ENCODE measurements around the gene TDP2. TPM values are rescaled to one million over a fixed set of nuclear protein-coding genes. Genes with fewer than 3 reads are reported as not detected.
A peak's percentile ranks its signal among the peaks of the same experiment; 100 is the strongest.
"Not testable (repeated sequence)": the region's sequence is repeated elsewhere in the genome, so short reads cannot be mapped to it uniquely, and the experiment has no call there.

TDP2 gene
- total RNA-seq, 1 experiment from 2014 or later: 71.7 TPM

DNA sequence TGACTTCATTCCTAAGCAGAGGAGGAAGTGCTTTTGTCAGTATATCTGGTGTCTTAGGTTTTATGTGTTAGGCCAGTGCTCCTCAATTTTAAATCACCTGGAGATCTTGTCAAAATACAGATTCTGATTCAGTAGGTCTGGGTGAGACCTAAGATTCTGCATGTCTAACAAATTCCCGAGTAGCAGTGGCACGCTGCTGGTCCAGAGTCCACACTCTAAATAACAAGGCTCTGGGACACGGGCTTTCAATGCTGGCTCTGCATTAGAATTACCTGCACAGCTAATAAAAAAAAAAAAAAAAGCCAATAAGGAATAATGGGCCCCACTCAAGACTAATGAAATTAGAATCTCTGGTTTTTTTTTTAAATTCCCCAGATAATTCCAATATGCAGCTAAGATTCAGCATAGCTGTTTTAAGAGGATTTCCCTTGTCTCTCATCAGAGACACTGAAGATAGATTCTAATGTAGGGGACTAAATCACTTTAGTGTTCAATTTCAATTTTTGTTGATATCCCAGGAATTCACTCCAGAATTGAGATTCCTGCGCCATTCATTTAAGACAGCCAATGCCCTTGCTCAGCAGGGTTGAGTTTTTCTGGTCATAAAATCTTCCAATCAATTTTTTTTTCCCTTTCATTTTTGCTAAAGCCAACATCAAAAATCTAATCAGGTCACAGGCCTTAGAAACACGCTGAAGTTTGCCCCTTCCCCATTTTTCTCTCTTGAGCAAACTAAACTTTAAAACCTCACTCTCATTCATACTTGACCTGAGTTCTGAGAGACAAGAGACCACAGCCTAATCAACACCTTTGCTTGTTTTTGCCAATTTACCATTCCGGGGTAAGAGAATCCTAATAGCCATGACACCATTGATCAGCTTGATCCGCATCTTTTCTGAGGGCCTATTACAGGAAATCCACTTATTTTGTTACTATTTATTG, 2.4 kb downstream of the TDP2 start:
- intact Hi-C loops (cut with micrococcal nuclease; ENCODE audit: unreplicated experiment): no loop called here
- CTCF ChIA-PET: interaction anchor here (0.7 kb wide), 1 partner anchor 120 kb away, joined by 3 read pairs; no protein-coding TSS in a partner anchor

DNA sequence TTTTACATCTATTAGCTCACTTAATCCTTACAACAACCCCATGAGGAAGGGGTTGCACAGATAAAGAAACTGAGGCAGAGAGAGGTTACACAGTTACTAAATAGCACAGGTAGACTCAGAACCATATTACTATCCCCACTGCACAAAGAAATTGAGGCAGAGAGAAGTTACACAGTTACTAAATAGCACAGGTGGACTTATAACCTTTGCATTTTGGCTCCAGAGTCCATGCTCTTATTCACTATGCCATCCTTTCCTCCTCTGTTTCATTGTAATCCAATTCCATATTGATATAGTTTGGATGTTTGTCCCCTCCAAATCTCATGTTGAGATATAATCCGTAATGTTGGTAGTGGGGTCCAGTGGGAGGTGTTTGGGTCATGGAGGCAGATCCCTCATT, 3.5 kb downstream of the TDP2 start:
- intact Hi-C loops (cut with micrococcal nuclease; ENCODE audit: unreplicated experiment): no loop called here
- no TSS peak for BruUV-seq (replicated peaks)
- Mint-ChIP-seq H3K36me3 (ENCODE audit: insufficient read depth, unreplicated experiment) (peaks cover 49% of the 10 kb centered on the region), H3K27me3 (ENCODE audit: unreplicated experiment) (no peaks in the 10 kb centered on the region), H3K9me3 (ENCODE audit: low read depth, unreplicated experiment) (no peaks in the 10 kb centered on the region), H3K4me1 (ENCODE audit: low read depth, unreplicated experiment) (peaks cover 63% of the 10 kb centered on the region), H3K27ac (ENCODE audit: unreplicated experiment) (no peak overlapping the region), H3K4me3 (ENCODE audit: low read depth, unreplicated experiment) (no peak overlapping the region)
- CTCF ChIA-PET: no interaction called here
- DNase-seq: no peak
- TF ChIP-seq, protein P1, sequence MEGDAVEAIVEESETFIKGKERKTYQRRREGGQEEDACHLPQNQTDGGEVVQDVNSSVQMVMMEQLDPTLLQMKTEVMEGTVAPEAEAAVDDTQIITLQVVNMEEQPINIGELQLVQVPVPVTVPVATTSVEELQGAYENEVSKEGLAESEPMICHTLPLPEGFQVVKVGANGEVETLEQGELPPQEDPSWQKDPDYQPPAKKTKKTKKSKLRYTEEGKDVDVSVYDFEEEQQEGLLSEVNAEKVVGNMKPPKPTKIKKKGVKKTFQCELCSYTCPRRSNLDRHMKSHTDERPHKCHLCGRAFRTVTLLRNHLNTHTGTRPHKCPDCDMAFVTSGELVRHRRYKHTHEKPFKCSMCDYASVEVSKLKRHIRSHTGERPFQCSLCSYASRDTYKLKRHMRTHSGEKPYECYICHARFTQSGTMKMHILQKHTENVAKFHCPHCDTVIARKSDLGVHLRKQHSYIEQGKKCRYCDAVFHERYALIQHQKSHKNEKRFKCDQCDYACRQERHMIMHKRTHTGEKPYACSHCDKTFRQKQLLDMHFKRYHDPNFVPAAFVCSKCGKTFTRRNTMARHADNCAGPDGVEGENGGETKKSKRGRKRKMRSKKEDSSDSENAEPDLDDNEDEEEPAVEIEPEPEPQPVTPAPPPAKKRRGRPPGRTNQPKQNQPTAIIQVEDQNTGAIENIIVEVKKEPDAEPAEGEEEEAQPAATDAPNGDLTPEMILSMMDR (IDR thresholded peaks at IDR 0.05; ENCODE audit: unreplicated experiment): no peak

More for the DNA sequence above, 2.4 kb downstream of the TDP2 start:
- Mint-ChIP-seq H3K27me3 (ENCODE audit: unreplicated experiment) (no peaks in the 10 kb centered on the region), H3K4me1 (ENCODE audit: low read depth, unreplicated experiment) (peaks cover 55% of the 10 kb centered on the region), H3K36me3 (ENCODE audit: insufficient read depth, unreplicated experiment) (peaks cover 43% of the 10 kb centered on the region), H3K27ac (ENCODE audit: unreplicated experiment) (peak overlapping the region; percentile 90), H3K4me3 (ENCODE audit: low read depth, unreplicated experiment) (peak overlapping the region; percentile 87), H3K9me3 (ENCODE audit: low read depth, unreplicated experiment) (no peaks in the 10 kb centered on the region)
- TF ChIP-seq, protein P1 (IDR thresholded peaks at IDR 0.05; ENCODE audit: unreplicated experiment): no peak
- no peak for DNase-seq
- BruUV-seq (replicated peaks): no TSS peak

DNA sequence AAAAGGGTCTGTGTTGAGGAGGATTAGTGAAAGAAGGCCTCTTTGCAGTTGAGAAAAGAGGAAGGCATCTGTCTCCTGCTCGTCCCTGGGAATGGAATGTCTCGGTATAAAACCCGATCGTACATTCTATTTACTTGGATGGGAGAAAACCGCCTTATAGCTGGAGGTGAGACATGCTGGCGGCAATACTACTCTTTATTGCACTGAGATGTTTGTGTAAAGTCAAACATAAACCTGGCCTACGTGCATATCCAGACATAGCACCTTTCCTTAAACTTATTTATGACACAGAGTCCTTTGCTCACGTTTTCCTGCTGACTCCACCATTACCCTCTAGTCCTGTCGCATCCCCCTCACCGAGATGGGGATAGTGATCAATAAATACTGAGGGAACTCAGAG, 4.5 kb downstream of the TDP2 start:
- no peak for DNase-seq
- peaks cover 45% of the 10 kb centered on the region for H3K36me3 Mint-ChIP-seq (ENCODE audit: insufficient read depth, unreplicated experiment)
- peaks cover 63% of the 10 kb centered on the region for H3K4me1 Mint-ChIP-seq (ENCODE audit: low read depth, unreplicated experiment)
- no peaks in the 10 kb centered on the region for H3K27me3 Mint-ChIP-seq (ENCODE audit: unreplicated experiment)
- no peak overlapping the region for H3K4me3 Mint-ChIP-seq (ENCODE audit: low read depth, unreplicated experiment)
- intact Hi-C loops (cut with micrococcal nuclease; ENCODE audit: unreplicated experiment): no loop called here
- BruUV-seq (replicated peaks): no TSS peak
- H3K27ac Mint-ChIP-seq (ENCODE audit: unreplicated experiment): no peak overlapping the region
- TF ChIP-seq, protein P1 (IDR thresholded peaks at IDR 0.05; ENCODE audit: unreplicated experiment): no peak
- CTCF ChIA-PET: no interaction called here
- no peaks in the 10 kb centered on the region for H3K9me3 Mint-ChIP-seq (ENCODE audit: low read depth, unreplicated experiment)

DNA sequence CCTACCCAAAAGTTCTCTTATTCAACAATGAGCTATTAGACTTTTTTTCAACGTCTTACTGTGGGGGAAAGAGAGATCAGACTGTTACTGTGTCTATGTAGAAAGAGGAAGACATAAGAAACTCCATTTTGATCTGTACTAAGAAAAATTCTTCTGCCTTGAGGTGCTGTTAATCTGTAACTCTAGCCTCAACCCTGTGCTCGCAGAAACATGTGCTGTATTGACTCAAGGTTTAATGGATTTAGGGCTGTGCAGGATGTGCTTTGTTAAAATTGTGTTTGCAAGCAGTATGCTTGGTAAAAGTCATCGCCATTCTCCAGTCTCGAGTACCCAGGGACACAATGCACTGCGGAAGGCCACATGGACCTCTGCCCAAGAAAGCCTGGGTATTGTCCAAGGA, 4.9 kb downstream of the TDP2 start:
- H3K4me3 Mint-ChIP-seq (ENCODE audit: low read depth, unreplicated experiment); intact Hi-C loops (cut with micrococcal nuclease; ENCODE audit: unreplicated experiment); CTCF ChIA-PET; DNase-seq; H3K27ac Mint-ChIP-seq (ENCODE audit: unreplicated experiment); BruUV-seq (replicated peaks); H3K27me3 Mint-ChIP-seq (ENCODE audit: unreplicated experiment); H3K9me3 Mint-ChIP-seq (ENCODE audit: low read depth, unreplicated experiment): not testable (repeated sequence)
- peaks cover 45% of the 10 kb centered on the region for H3K36me3 Mint-ChIP-seq (ENCODE audit: insufficient read depth, unreplicated experiment)
- peaks cover 63% of the 10 kb centered on the region for H3K4me1 Mint-ChIP-seq (ENCODE audit: low read depth, unreplicated experiment)

DNA sequence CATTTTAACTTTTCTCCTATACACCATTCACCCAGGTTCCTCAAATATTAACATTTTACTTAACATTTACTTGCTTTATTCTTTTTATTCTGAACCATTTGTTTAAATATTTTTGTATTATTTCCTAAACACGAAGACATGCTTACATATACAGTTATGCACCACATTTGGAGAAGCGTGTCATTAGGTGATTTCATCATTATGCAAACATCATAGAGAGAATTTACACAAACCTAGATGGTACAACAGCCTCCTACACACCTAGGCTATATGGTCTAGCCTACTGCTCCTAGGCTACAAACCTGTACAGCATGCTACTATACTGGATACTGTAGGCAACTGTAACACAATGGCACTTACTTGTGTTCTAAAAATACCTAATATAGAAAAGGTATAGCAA, 6.6 kb downstream of the TDP2 start:
- peaks cover 41% of the 10 kb centered on the region for H3K36me3 Mint-ChIP-seq (ENCODE audit: insufficient read depth, unreplicated experiment)
- TF ChIP-seq, protein P1 (IDR thresholded peaks at IDR 0.05; ENCODE audit: unreplicated experiment): no peak
- no peak for DNase-seq
- CTCF ChIA-PET: no interaction called here
- H3K27me3 Mint-ChIP-seq (ENCODE audit: unreplicated experiment): no peaks in the 10 kb centered on the region
- intact Hi-C loops (cut with micrococcal nuclease; ENCODE audit: unreplicated experiment): no loop called here
- H3K27ac Mint-ChIP-seq (ENCODE audit: unreplicated experiment): no peak overlapping the region
- BruUV-seq (replicated peaks): no TSS peak
- H3K4me3 Mint-ChIP-seq (ENCODE audit: low read depth, unreplicated experiment): no peak overlapping the region
- H3K9me3 Mint-ChIP-seq (ENCODE audit: low read depth, unreplicated experiment): no peaks in the 10 kb centered on the region
- H3K4me1 Mint-ChIP-seq (ENCODE audit: low read depth, unreplicated experiment): peaks cover 67% of the 10 kb centered on the region
